Spleen (tissue), 11 donors: ENCODE measurements around the gene TMEM255A. TPM values are rescaled to one million over a fixed set of nuclear protein-coding genes. Genes with fewer than 3 reads are reported as not detected.
A peak's percentile ranks its signal among the peaks of the same experiment; 100 is the strongest.

Experiments used
- DNase-seq: peaks from one replicate; pipeline ENCODE4 v3.0.0-alpha.2; 2020
- H3K27ac ChIP-seq, 8 donors: fragments of 200-600 bp; sonication (generic) in 7 of 8; 1 replicate in 4 of 8; 2 replicates in 4 of 8; pipeline versions ENCODE4 v1.5.0 to v1.8.0; 2016 to 2021; ENCODE audit warnings: inconsistent platforms in 4 of 8, mild to moderate bottlenecking in 4 of 8, moderate library complexity in 1 of 8
- H3K27me3 ChIP-seq, 7 donors: fragments of 200-600 bp; sonication (generic) in 6 of 7; replicated peaks in 1 of 7; 1 replicate in 4 of 7; 2 replicates in 3 of 7; pipeline versions ENCODE4 v1.5.0 to v1.8.0; 2016 to 2021; ENCODE audit warnings: inconsistent platforms in 3 of 7, mild to moderate bottlenecking in 1 of 7
- H3K36me3 ChIP-seq, 6 donors: fragments of 200-600 bp; sonication (generic) in 5 of 6; 1 replicate in 4 of 6; 2 replicates in 2 of 6; pipeline versions ENCODE4 v1.5.0 to v1.8.0; 2016 to 2021; ENCODE audit warnings: inconsistent platforms in 2 of 6
- H3K4me1 ChIP-seq, 6 donors: fragments of 200-600 bp; sonication (generic) in 5 of 6; 1 replicate in 3 of 6; 2 replicates in 3 of 6; pipeline versions ENCODE4 v1.5.0 to v1.8.0; 2016 to 2021; ENCODE audit warnings: inconsistent platforms in 3 of 6
- H3K4me3 ChIP-seq, 8 donors: fragments of 200-600 bp; sonication (generic) in 7 of 8; 1 replicate in 4 of 8; 2 replicates in 4 of 8; pipeline versions ENCODE4 v1.5.0 to v1.8.0; 2016 to 2021; ENCODE audit warnings: inconsistent platforms in 4 of 8, mild to moderate bottlenecking in 4 of 8, moderate library complexity in 2 of 8
- H3K9me3 ChIP-seq, 8 donors: fragments of 200-600 bp; sonication (generic) in 7 of 8; 1 replicate in 4 of 8; 2 replicates in 4 of 8; pipeline versions ENCODE4 v1.5.0 to v1.8.0; 2016 to 2021; ENCODE audit warnings: inconsistent platforms in 4 of 8
- CTCF ChIP-seq, 11 experiments: fragments of 200-600 bp in 7 of 11; fragments of 450-650 bp in 4 of 11; sonication (generic) in 4 of 11; IDR thresholded peaks in 8 of 11; conservative IDR thresholded peaks in 3 of 11; 1 replicate in 7 of 11; 2 replicates in 4 of 11; pipeline versions ENCODE4 v1.4.0 to v1.8.0; 2016 to 2021; ENCODE audit warnings: antibody characterized with exemption in 11 of 11, inconsistent platforms in 4 of 11, mild to moderate bottlenecking in 1 of 11
- POLR2A ChIP-seq, 3 donors: fragments of 450-650 bp; IDR thresholded peaks; one replicate each; pipeline ENCODE4 v1.5.1; 2017; ENCODE audit warnings: antibody characterized with exemption in 3 of 3, mild to moderate bottlenecking in 1 of 3
- POLR2AphosphoS5 ChIP-seq, 3 donors: sonication (generic); formaldehyde crosslinking; IDR thresholded peaks; one replicate each; pipeline ENCODE4 v1.5.1; 2017; ENCODE audit warnings: antibody characterized with exemption in 3 of 3
- WGBS, 5 donors: extraction: QIAGEN DNeasy Blood & Tissue Kit in 3 of 5; methylation state at CpG; one replicate each; pipeline versions ENCODE4 v1.1.5 to v1.1.7; 2013 to 2018; 5-methylcytosine and 5-hydroxymethylcytosine counted together
- intact Hi-C: fragments of 100-400 bp; cut with DNase I; formaldehyde crosslinking; loops from one replicate; pipeline ENCODE4 v1.15.0; 2023; ENCODE audit warnings: low total_unique reads
- polyA plus RNA-seq, 3 donors: library from polyadenylated mRNA; stranded (reverse); fragments of 200-250 nt; gene quantifications; one replicate each; pipeline ENCODE4 v1.2.1, GENCODE V29; 2013
- total RNA-seq, 7 donors: library from RNA; depleted of rRNA in 3 of 7; stranded (reverse); fragments of >200 nt in 3 of 7; fragmentation: NEBNext Ultra II Directional in 4 of 7; extraction: Animal tissue kit (Norgen Biotek cat#: 25700) in 4 of 7; gene quantifications; one replicate each; pipeline versions ENCODE4 v1.1.0 to v1.2.1, GENCODE V29; 2016 to 2021
- donor health status: healthy with polysubstance abuse.
- donor health status: DM: no; HTN: no; CAD: no; lungs with moderate emphysema.
- donor health status: DM: no; HTN: no; CAD: no.
- donor health status: Bipolar disorder and iron deficiency.
- donor health status: healthy.
- donor health status: DM: no; HTN: no; CAD: no.
- donor health status: DM: yes; HTN: yes; CAD: no.

Gene TMEM255A
- total and polyA plus RNA-seq, 10 donors, result 0.46 to 2.0 (median 1.5) TPM

- TF ChIP-seq POLR2AphosphoS5 (IDR thresholded peaks at IDR 0.05) (no peak), POLR2A (IDR thresholded peaks at IDR 0.05) (no peak), CTCF (IDR thresholded peaks at IDR 0.05 in 8 of 11, conservative IDR thresholded peaks at IDR 0.05 in 3 of 11) (no peak)
- peaks cover 0 to 26% (median 16%) of the 10 kb centered on the region in 6 donors for H3K4me1 ChIP-seq
- no peak overlapping the region for H3K27ac ChIP-seq
- 74 to 95% (median 87%) methylated on average over 6 of the region's 6 CpGs for WGBS, 5 donors
- intact Hi-C loops, result no loop called here
- no peak for DNase-seq
- H3K4me3 ChIP-seq, result no peak overlapping the region
- H3K27me3 ChIP-seq, result no peaks in the 10 kb centered on the region
- H3K9me3 ChIP-seq, result no peaks in the 10 kb centered on the region
- H3K36me3 ChIP-seq, result peaks cover 0 to 30% (median 5%) of the 10 kb centered on the region in 6 donors
Observed at GRCh38 chrX:120253784-120254183, 57.5 kb downstream of the TMEM255A start.

GRCh38 chrX:120251471-120252011 lies 59.7 kb downstream of the TMEM255A start:
- TF ChIP-seq POLR2A (IDR thresholded peaks at IDR 0.05), result no peak
- no peak for TF ChIP-seq CTCF (IDR thresholded peaks at IDR 0.05 in 8 of 11, conservative IDR thresholded peaks at IDR 0.05 in 3 of 11)
- TF ChIP-seq POLR2AphosphoS5 (IDR thresholded peaks at IDR 0.05), result no peak
- H3K36me3 ChIP-seq, result peaks cover 0 to 30% (median 5%) of the 10 kb centered on the region in 6 donors
- peaks cover 0 to 26% (median 16%) of the 10 kb centered on the region in 6 donors for H3K4me1 ChIP-seq
- 0 to 48% (median 3%) methylated on average over 26 to 28 of the region's 28 CpGs for WGBS, 5 donors
- H3K4me3 ChIP-seq, result peak overlapping the region; percentile 42 to 80 (median 56)
- H3K27ac ChIP-seq, result peak overlapping the region in 7 of 8 donors; percentile 88 to 94 (median 93)
- H3K27me3 ChIP-seq, result no peaks in the 10 kb centered on the region
- H3K9me3 ChIP-seq, result no peaks in the 10 kb centered on the region
- intact Hi-C loops, result no loop called here
- peak; percentile 80 for DNase-seq

GRCh38 chrX:120250522-120251271 lies 60.6 kb downstream of the TMEM255A start, which contains the start of gene ZBTB33:
ZBTB33 (plus strand) TSS chrX:120250812; CDS start chrX:120253416, 2,604 bp downstream.
- Histone ChIP-seq H3K27me3 (no peaks in the 10 kb centered on the region), H3K4me3 (peak within 1 kb of the TSS; percentile 42 to 80 (median 56)), H3K36me3 (peaks cover 0 to 26% (median 5%) of the 10 kb centered on the region in 6 donors), H3K9me3 (no peaks in the 10 kb centered on the region), H3K27ac (peak within 1 kb of the TSS; percentile 76 to 94 (median 93)), H3K4me1 (peaks cover 0 to 26% (median 14%) of the 10 kb centered on the region in 6 donors)
- DNase-seq, result peak; percentile 96
- 0 to 50% (median 1%) methylated on average over 41 to 75 of the region's 75 CpGs for WGBS, 5 donors
- intact Hi-C loops, result no loop called here
- TF ChIP-seq CTCF (IDR thresholded peaks at IDR 0.05 in 8 of 11, conservative IDR thresholded peaks at IDR 0.05 in 3 of 11), result peak; percentile 66 to 87 (median 83)
- peak in 1 of 3 donors; percentile 70 for TF ChIP-seq POLR2A (IDR thresholded peaks at IDR 0.05)
- peak; percentile 94 to 97 (median 96) for TF ChIP-seq POLR2AphosphoS5 (IDR thresholded peaks at IDR 0.05)
